ENCODE data around the gene PCSK4. TPM values are rescaled to one million over a fixed set of nuclear protein-coding genes. Genes with fewer than 3 reads are reported as not detected.
A peak's percentile ranks its signal among the peaks of the same experiment; 100 is the strongest.
"Not testable (repeated sequence)": the region's sequence is repeated elsewhere in the genome, so short reads cannot be mapped to it uniquely, and the experiment has no call there.

PCSK4 gene
- total RNA-seq, 2 donors from 2014 or later: 1.0 to 4.4 TPM

DNA sequence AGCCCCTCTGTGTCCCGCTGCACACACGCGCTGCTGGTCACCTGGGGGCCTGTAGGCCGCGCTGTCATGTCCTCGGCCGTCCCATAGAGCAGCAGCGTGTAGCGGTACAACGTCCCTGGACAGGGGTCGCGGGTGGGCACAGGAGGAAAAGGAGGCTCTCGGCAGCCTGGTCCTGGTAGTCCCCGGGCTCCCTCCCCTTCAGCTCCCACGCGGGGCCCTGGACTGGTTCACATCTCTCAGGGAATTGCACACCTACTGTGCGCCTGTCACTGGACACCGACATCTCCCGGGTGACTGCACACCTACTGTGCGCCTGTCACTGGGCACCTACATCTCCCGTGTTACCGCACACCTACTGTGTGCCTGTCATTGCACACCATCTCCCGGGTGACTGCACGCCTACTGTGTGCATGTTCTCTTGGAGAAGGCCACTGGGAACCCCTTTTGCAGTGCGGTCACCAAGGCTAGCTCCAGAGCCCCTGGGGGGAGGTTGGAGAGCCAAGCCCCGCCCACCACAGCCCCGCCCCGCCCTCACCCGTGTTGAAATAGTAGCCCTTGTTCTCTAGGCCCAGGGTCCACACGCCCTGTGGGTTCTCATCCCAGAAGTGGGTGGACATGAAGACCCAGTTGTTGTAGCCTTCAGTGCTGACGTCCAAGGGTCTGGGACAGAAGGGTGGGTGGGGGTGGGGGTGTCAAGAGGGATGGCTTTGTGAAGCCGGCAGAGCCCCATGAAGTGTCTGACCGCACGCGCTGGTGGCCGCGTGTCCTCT, 7.6 kb downstream of the PCSK4 start:
- no peak for TF ChIP-seq CTCF (IDR thresholded peaks at IDR 0.05)
- no peak overlapping the region for H3K27ac ChIP-seq
- no peaks in the 10 kb centered on the region for H3K27me3 ChIP-seq
- no peaks in the 10 kb centered on the region for H3K9me3 ChIP-seq
- no peak for DNase-seq (ENCODE audit: low spot score)
- no peak overlapping the region for H3K4me3 ChIP-seq
- H3K36me3 ChIP-seq: no peaks in the 10 kb centered on the region
- H3K4me1 ChIP-seq: peaks cover 2 to 13% of the 10 kb centered on the region in 2 donors

GRCh38 chr19:1481893-1482360, 8.2 kb downstream of the PCSK4 start:
- Histone ChIP-seq H3K36me3 (no peaks in the 10 kb centered on the region), H3K4me3 (no peak overlapping the region), H3K4me1 (peaks cover 2 to 17% of the 10 kb centered on the region in 2 donors), H3K27me3 (no peaks in the 10 kb centered on the region), H3K9me3 (no peaks in the 10 kb centered on the region), H3K27ac (no peak overlapping the region)
- DNase-seq (ENCODE audit: low spot score): no peak
- no peak for TF ChIP-seq CTCF (IDR thresholded peaks at IDR 0.05)

- peaks cover 2 to 17% of the 10 kb centered on the region in 2 donors for H3K4me1 ChIP-seq
- no peak overlapping the region for H3K4me3 ChIP-seq
- H3K27me3 ChIP-seq: no peaks in the 10 kb centered on the region
- TF ChIP-seq CTCF (IDR thresholded peaks at IDR 0.05): no peak
- DNase-seq (ENCODE audit: low spot score): no peak
- H3K36me3 ChIP-seq: no peaks in the 10 kb centered on the region
- no peaks in the 10 kb centered on the region for H3K9me3 ChIP-seq
- no peak overlapping the region for H3K27ac ChIP-seq
These were observed 8.8 kb downstream of the PCSK4 start for GRCh38 chr19:1481224-1481892.

DNA sequence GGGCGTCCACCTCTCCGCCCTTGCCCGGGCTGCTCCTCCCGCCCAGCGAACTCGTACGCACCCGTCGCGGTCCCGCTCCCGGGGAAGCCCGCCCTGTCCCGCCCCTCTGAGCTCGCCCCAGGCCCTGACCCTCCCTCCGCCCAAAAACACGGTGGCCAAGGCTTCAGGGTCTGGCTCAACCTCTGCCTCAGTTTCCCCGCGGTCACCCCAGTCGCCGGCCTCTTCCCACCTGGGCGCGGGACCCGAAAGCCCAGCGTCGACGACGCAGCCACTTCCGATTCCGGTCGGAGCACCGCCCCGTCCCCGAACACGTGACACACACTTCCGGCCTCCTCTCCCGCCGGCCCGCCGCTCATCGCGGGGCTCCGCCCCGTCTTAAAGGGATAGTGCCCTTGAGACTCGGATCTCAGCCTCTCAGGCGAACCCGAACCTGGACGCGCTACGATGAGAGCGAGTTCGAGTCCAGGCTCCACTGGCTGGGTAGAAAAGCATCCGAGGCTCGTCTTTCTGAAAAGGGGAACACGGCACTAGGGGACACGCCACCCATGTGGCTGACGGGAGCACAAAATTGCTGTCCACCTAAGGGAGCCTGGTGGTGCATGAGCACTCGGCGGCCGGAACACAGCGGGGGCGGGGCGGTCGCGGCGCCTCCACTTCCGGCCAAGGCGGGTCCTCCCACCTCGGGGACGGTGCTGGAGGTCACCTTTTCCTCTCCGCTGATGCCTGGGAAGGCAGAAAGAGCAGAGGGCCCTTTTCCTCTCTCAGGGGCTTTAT, 11.0 kb downstream of the PCSK4 start, which contains the start of gene C19orf25:
C19orf25 (minus strand) TSS at position 282 of the 774 bp plus-strand sequence. CDS start 312 bp downstream, outside the sequence.
- peak within 1 kb of the TSS; percentile 68 to 82 for H3K27ac ChIP-seq

GRCh38 chr19:1477056-1477455, 13.1 kb downstream of the PCSK4 start:
- not testable (repeated sequence) for DNase-seq (ENCODE audit: low spot score); H3K36me3 ChIP-seq; H3K27me3 ChIP-seq; H3K9me3 ChIP-seq; H3K4me3 ChIP-seq; H3K27ac ChIP-seq
- peaks cover 2 to 29% of the 10 kb centered on the region in 2 donors for H3K4me1 ChIP-seq

More for the DNA sequence above, 11.0 kb downstream of the PCSK4 start, which contains the start of gene C19orf25:
- H3K4me3 ChIP-seq: peak within 1 kb of the TSS; percentile 69 to 98
- peaks cover 2 to 17% of the 10 kb centered on the region in 2 donors for H3K4me1 ChIP-seq
- H3K27me3 ChIP-seq: no peaks in the 10 kb centered on the region
- peak; percentile 95 for DNase-seq (ENCODE audit: low spot score)
- TF ChIP-seq CTCF (IDR thresholded peaks at IDR 0.05): no peak
- H3K9me3 ChIP-seq: no peaks in the 10 kb centered on the region
- H3K36me3 ChIP-seq: no peaks in the 10 kb centered on the region

Measured in right atrium auricular region (tissue), 2 donors.